NCI-H2171 treated with DMSO at 0.1 percent for 48 hours (cell line): Measurements from ENCODE around the gene PPM1F.
A peak's percentile ranks its signal among the peaks of the same experiment; 100 is the strongest.

Experiments used
- DNase-seq: peaks from one replicate; lab custom pipeline; 2025; lab: John Stamatoyannopoulos, UW

The PPM1F gene

GRCh38 chr22:21975273-21975672 is 22.6 kb upstream of the PPM1F start:
- DNase-seq = peak; percentile 51

- no peak for DNase-seq
Measured at GRCh38 chr22:21974058-21974649, 21.5 kb upstream of the PPM1F start.

GRCh38 chr22:21972806-21973205 is 20.2 kb upstream of the PPM1F start:
- DNase-seq = no peak

- peak; percentile 14 for DNase-seq
Measured at GRCh38 chr22:21972293-21972779, 19.7 kb upstream of the PPM1F start.

GRCh38 chr22:21971858-21972275 is 19.2 kb upstream of the PPM1F start:
- DNase-seq = no peak

GRCh38 chr22:21970800-21971617 is 18.4 kb upstream of the PPM1F start:
- no peak for DNase-seq

- DNase-seq = no peak
Measured at GRCh38 chr22:21970037-21970799, 17.6 kb upstream of the PPM1F start.

GRCh38 chr22:21968452-21969129 is 15.9 kb upstream of the PPM1F start:
- no peak for DNase-seq

- DNase-seq = no peak
Measured at GRCh38 chr22:21967693-21968271, 15.1 kb upstream of the PPM1F start.

- DNase-seq = no peak
Measured at GRCh38 chr22:21966643-21967516, 14.2 kb upstream of the PPM1F start.

GRCh38 chr22:21965762-21966288 is 13.2 kb upstream of the PPM1F start:
- DNase-seq = no peak

- DNase-seq = no peak
Measured at GRCh38 chr22:21964918-21965484, 12.4 kb upstream of the PPM1F start.

- DNase-seq = no peak
Measured at GRCh38 chr22:21964234-21964633, 11.6 kb upstream of the PPM1F start.

GRCh38 chr22:21963790-21964211 is 11.2 kb upstream of the PPM1F start:
- no peak for DNase-seq

- DNase-seq = no peak
Measured at GRCh38 chr22:21963286-21963685, 10.6 kb upstream of the PPM1F start.

GRCh38 chr22:21962655-21962949 is 10.0 kb upstream of the PPM1F start:
- no peak for DNase-seq

GRCh38 chr22:21961886-21962654 is 9.4 kb upstream of the PPM1F start:
- DNase-seq = no peak

GRCh38 chr22:21961127-21961867 is 8.6 kb upstream of the PPM1F start:
- no peak for DNase-seq
